Esophagus muscularis mucosa (tissue), 4 donors: ENCODE measurements around the gene ZNF385C.

Source experiments
- EP300 ChIP-seq: sonication (generic); formaldehyde crosslinking; IDR thresholded peaks from one replicate; pipeline ENCODE4 v1.6.1; 2017; ENCODE audit warnings: antibody characterized with exemption
- POLR2A ChIP-seq: fragments of 450-650 bp; IDR thresholded peaks from one replicate; pipeline ENCODE4 v1.6.1; 2017; ENCODE audit warnings: antibody characterized with exemption, moderate library complexity, mild to moderate bottlenecking, low read depth
- POLR2AphosphoS5 ChIP-seq, 2 donors: sonication (generic); formaldehyde crosslinking; IDR thresholded peaks; one replicate each; pipeline ENCODE4 v1.6.1; 2017; ENCODE audit warnings: antibody characterized with exemption in 2 of 2
- TF ChIP-seq, protein P1 (sequence below), 3 experiments: fragments of 200-600 bp in 2 of 3; fragments of 450-650 bp in 1 of 3; sonication (generic) in 2 of 3; IDR thresholded peaks; one replicate each; pipeline ENCODE4 v1.5.1; 2017 to 2019; ENCODE audit warnings: antibody characterized with exemption in 3 of 3, mild to moderate bottlenecking in 2 of 3, moderate library complexity in 1 of 3

DNA sequence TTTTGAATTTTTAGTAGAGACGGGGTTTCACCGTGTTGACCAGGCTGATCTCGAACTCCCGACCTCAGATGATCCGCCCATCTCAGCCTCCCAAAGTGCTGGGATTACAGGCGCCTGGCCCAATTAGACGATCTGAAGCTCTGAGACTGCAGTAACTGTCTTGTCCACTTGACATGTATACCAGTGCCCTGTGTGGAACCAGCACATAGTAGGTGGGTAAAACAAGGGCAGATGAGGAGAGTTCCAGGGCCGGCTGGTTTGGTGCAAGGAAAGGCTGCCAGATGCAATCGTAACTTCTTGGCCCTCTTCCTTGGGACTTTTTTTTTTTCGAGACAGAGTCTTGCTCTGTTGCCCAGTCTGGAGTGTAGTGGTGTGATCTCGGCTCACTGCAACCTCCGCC, 50.9 kb downstream of the ZNF385C start:
- TF ChIP-seq, protein P1, sequence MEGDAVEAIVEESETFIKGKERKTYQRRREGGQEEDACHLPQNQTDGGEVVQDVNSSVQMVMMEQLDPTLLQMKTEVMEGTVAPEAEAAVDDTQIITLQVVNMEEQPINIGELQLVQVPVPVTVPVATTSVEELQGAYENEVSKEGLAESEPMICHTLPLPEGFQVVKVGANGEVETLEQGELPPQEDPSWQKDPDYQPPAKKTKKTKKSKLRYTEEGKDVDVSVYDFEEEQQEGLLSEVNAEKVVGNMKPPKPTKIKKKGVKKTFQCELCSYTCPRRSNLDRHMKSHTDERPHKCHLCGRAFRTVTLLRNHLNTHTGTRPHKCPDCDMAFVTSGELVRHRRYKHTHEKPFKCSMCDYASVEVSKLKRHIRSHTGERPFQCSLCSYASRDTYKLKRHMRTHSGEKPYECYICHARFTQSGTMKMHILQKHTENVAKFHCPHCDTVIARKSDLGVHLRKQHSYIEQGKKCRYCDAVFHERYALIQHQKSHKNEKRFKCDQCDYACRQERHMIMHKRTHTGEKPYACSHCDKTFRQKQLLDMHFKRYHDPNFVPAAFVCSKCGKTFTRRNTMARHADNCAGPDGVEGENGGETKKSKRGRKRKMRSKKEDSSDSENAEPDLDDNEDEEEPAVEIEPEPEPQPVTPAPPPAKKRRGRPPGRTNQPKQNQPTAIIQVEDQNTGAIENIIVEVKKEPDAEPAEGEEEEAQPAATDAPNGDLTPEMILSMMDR (IDR thresholded peaks at IDR 0.05), result no peak
- TF ChIP-seq POLR2AphosphoS5 (IDR thresholded peaks at IDR 0.05) (no peak), POLR2A (no peak), EP300 (no peak)
